ENCODE data around the gene DAPK1.

- TF ChIP-seq EP300 (IDR thresholded peaks at IDR 0.05; ENCODE audit: borderline replicate concordance in 1 of 2, low read depth in 1 of 2, low read length in 1 of 2) (no peak), RFX5 (IDR thresholded peaks at IDR 0.05; ENCODE audit: low read length) (no peak), NRF1 (IDR thresholded peaks at IDR 0.05; ENCODE audit: low read depth, low read length) (no peak)
These were observed 8.4 kb downstream of the DAPK1 start for GRCh38 chr9:87505869-87506678.

Data from SK-N-SH (cell line).